Putamen (tissue), 1 donor: ENCODE measurements around the gene CAPG.
"Not testable (repeated sequence)": the region's sequence is repeated elsewhere in the genome, so short reads cannot be mapped to it uniquely, and the experiment has no call there.

Experiments
- DNase-seq: peaks from one replicate; pipeline ENCODE4 v3.0.0-alpha.2; 2016; ENCODE audit warnings: low spot score

The CAPG gene

GRCh38 chr2:85409845-85410583 is at the start of gene CAPG:
TSS of gene CAPG (minus strand) at chr2:85410366. CDS start at chr2:85402145, 8,221 bp downstream.
- no peak for DNase-seq

GRCh38 chr2:85459771-85460170 is 49.6 kb upstream of the CAPG start:
- no peak for DNase-seq

GRCh38 chr2:85458601-85459563 is 48.7 kb upstream of the CAPG start:
- DNase-seq = no peak

- peak; percentile 82 for DNase-seq
Measured at GRCh38 chr2:85457877-85458316, 47.7 kb upstream of the CAPG start.

- no peak for DNase-seq
Measured at GRCh38 chr2:85457043-85457442, 46.9 kb upstream of the CAPG start.

GRCh38 chr2:85455552-85456090 is 45.5 kb upstream of the CAPG start:
- DNase-seq = no peak

- no peak for DNase-seq
Measured at GRCh38 chr2:85453571-85453970, 43.4 kb upstream of the CAPG start.

GRCh38 chr2:85452237-85452636 is 42.1 kb upstream of the CAPG start:
- DNase-seq = no peak

GRCh38 chr2:85449214-85449588 is 39.0 kb upstream of the CAPG start:
- no peak for DNase-seq

GRCh38 chr2:85448461-85449213 is 38.5 kb upstream of the CAPG start:
- DNase-seq = no peak

- DNase-seq = no peak
Measured at GRCh38 chr2:85447222-85447585, 37.0 kb upstream of the CAPG start.

GRCh38 chr2:85446296-85447221 is 36.4 kb upstream of the CAPG start:
- no peak for DNase-seq

GRCh38 chr2:85445316-85446295 is 35.4 kb upstream of the CAPG start:
- peak; percentile 29 for DNase-seq

GRCh38 chr2:85444629-85445172 is 34.5 kb upstream of the CAPG start:
- no peak for DNase-seq

GRCh38 chr2:85441864-85442263 is 31.7 kb upstream of the CAPG start:
- DNase-seq = no peak

GRCh38 chr2:85440729-85441128 is 30.6 kb upstream of the CAPG start:
- DNase-seq = no peak

GRCh38 chr2:85439986-85440385 is 29.8 kb upstream of the CAPG start:
- no peak for DNase-seq

- not testable (repeated sequence) for DNase-seq
Measured at GRCh38 chr2:85439569-85439968, 29.4 kb upstream of the CAPG start.

GRCh38 chr2:85439025-85439472 is 28.9 kb upstream of the CAPG start:
- no peak for DNase-seq
